ENCODE data around the gene SLC9A9.

Gene SLC9A9

DNA sequence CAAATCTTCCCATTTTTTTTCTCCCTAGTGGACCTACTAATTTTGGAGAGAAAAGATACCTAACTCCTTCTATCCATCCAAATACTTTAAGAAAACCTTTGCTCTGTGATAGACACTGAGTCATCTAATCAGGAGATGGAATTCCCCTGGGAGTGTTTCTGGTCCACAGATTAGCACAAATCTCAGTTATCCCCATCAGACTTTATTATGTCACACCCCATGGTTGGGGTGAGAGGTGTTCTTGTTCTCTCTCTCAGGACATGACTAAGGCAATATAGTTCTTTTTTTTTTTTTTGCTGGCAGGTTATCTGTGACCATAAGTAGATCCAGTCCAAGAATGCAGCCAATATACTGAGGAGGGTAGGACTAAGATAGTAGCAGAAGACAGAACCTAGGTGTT, 15.8 kb downstream of the SLC9A9 start:
- no peak overlapping the region; a peak in 3 of 22 replicates for H3K27ac ChIP-seq
- no peak overlapping the region for H3K4me3 ChIP-seq

DNA sequence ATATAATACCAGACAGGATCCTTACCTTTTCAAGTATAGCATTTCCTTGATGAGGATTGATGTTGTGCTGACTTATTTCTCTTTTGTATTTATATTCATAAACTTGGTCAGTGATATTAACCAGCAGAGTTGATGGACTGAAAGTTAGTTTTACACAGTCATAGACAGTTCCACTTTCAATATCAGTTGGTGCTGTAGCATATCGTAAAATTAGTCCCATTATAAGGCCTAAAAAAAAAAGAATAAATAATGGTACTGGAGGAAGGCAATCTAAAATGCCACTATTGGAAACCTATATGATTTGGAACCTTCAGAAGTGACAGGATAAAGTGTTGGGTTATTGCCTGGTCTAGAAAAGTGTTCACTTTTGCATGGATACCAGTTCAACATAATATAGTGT, 16.3 kb downstream of the SLC9A9 start:
- Histone ChIP-seq H3K9me3 (replicated peaks in 1 of 11) (peaks cover 0 to 7% (median 0%) of the 10 kb centered on the region in 11 experiments; a peak in 1 of 22 replicates), H3K27ac (peak overlapping the region in 1 of 11 experiments; percentile 73; a peak in 5 of 22 replicates), H3K9ac (no peak overlapping the region), H3K4me1 (peaks cover 7 to 98% (median 11%) of the 10 kb centered on the region in 10 experiments; a peak in 18 of 20 replicates), H3K4me2 (peak overlapping the region in 4 of 11 experiments; percentile 74 to 86 (median 77); a peak in 7 of 22 replicates), H3K27me3 (no peaks in the 10 kb centered on the region), H4K20me1 (peaks cover 0 to 4% (median 0%) of the 10 kb centered on the region in 11 experiments; a peak in 2 of 22 replicates), H3K36me3 (peaks cover 0 to 27% (median 0%) of the 10 kb centered on the region in 11 experiments; a peak in 4 of 22 replicates), H3K4me3 (0 out of 20 replicates have a peak overlapping the region, but pooled peaks of 1 of the 10 experiments have one; percentile 30)
- TF ChIP-seq Cebpa-rat (IDR thresholded peaks at IDR 0.05) = no peak

More for the DNA sequence above, 15.8 kb downstream of the SLC9A9 start:
- TF ChIP-seq Cebpa-rat (IDR thresholded peaks at IDR 0.05) = no peak
- Histone ChIP-seq H4K20me1 (peaks cover 0 to 4% (median 0%) of the 10 kb centered on the region in 11 experiments; a peak in 2 of 22 replicates), H3K4me1 (peaks cover 7 to 98% (median 11%) of the 10 kb centered on the region in 10 experiments; a peak in 18 of 20 replicates), H3K27me3 (no peaks in the 10 kb centered on the region), H3K36me3 (peaks cover 0 to 29% (median 0%) of the 10 kb centered on the region in 11 experiments; a peak in 4 of 22 replicates), H3K9ac (no peak overlapping the region), H3K4me2 (peak overlapping the region in 4 of 11 experiments; percentile 74 to 86 (median 77); a peak in 6 of 22 replicates), H3K9me3 (replicated peaks in 1 of 11) (peaks cover 0 to 5% (median 0%) of the 10 kb centered on the region in 11 experiments; a peak in 1 of 22 replicates)

DNA sequence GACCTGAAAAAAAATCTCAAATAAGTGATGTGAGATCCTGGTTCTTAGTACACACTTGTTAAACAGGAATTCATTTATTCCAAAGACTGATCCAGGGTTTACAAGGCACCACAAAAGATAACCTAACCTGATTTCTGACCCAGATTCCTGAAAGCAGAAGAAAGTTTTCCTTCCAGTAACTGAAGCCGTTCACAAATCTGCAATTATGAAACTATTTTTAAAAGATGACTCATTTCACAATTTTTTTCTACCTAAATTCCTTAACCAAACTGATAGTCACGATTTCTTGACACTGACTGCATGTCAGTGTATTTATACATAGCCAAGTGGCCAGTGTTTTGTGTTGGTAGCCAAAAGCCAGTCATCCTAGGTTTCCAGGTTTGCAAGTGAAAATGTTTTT, 17.1 kb downstream of the SLC9A9 start:
- H3K27ac ChIP-seq = peak overlapping the region in 4 of 11 experiments; percentile 53 to 74 (median 70); a peak in 7 of 22 replicates
- peaks cover 0 to 4% (median 0%) of the 10 kb centered on the region in 11 experiments; a peak in 2 of 22 replicates for H4K20me1 ChIP-seq
- peak overlapping the region in 1 of 10 experiments; percentile 30; a peak in 2 of 20 replicates for H3K4me3 ChIP-seq
- H3K27me3 ChIP-seq = no peaks in the 10 kb centered on the region
- no peak for TF ChIP-seq Cebpa-rat (IDR thresholded peaks at IDR 0.05)
- H3K4me1 ChIP-seq = peaks cover 13 to 99% (median 17%) of the 10 kb centered on the region in 10 experiments
- peak overlapping the region in 4 of 11 experiments; percentile 38 to 59 (median 44); a peak in 6 of 22 replicates for H3K9ac ChIP-seq
- peaks cover 0 to 7% (median 0%) of the 10 kb centered on the region in 11 experiments; a peak in 7 of 22 replicates for H3K9me3 ChIP-seq (replicated peaks in 1 of 11)
- H3K4me2 ChIP-seq = peak overlapping the region in 10 of 11 experiments; percentile 7 to 86 (median 59); a peak in 18 of 22 replicates
- H3K36me3 ChIP-seq = peaks cover 0 to 27% (median 0%) of the 10 kb centered on the region in 11 experiments; a peak in 4 of 22 replicates

DNA sequence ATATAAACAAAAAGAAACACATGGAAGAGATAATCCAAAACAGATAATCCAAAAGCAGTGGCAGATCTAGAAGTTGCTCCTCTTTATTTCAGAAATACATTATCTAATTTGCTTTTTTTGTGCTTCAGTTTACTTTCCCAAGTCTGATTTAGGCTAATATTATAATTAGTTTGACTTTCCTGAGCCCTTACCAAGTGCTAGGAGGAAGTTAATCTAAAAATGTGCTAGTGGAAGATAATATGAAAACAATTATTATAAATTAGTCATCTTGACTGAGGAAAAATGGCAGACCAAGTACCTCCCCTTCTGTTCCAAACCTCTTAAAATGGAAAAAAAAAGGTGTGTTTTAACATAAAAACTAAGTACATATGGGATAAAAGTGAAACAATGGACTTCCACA, 17.5 kb downstream of the SLC9A9 start:
- peak overlapping the region in 10 of 11 experiments; percentile 7 to 86 (median 59); a peak in 18 of 22 replicates for H3K4me2 ChIP-seq
- peak overlapping the region in 4 of 11 experiments; percentile 38 to 59 (median 44); a peak in 5 of 22 replicates for H3K9ac ChIP-seq
- H3K4me1 ChIP-seq = peaks cover 17 to 98% (median 21%) of the 10 kb centered on the region in 10 experiments

DNA sequence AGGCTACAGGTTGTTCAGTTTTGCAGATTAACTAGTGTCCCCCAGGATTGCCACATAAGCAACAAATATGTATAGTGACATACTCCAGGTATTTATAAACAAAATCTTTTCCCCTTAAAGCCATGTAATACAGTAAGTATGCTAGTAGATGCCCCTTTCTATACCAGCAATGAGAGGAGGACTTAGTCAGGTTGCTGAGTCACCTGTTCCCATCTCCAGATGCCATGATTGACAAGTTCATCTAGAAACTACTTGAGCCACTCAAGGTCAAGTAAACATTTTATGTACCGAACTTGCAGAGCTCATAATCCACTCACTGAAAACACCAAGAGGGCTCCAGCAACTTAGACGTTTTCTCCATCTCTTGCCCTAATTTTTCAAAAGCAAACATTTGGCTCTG, 18.2 kb downstream of the SLC9A9 start:
- TF ChIP-seq Cebpa-rat (IDR thresholded peaks at IDR 0.05) = no peak
- Histone ChIP-seq H3K4me3 (no peak overlapping the region), H3K4me1 (peaks cover 24 to 98% (median 28%) of the 10 kb centered on the region in 10 experiments)

More for the DNA sequence above, 17.5 kb downstream of the SLC9A9 start:
- H3K27ac ChIP-seq = peak overlapping the region in 4 of 11 experiments; percentile 53 to 74 (median 70); a peak in 7 of 22 replicates
- H3K27me3 ChIP-seq = no peaks in the 10 kb centered on the region
- H4K20me1 ChIP-seq = peaks cover 0 to 3% (median 0%) of the 10 kb centered on the region in 11 experiments; a peak in 2 of 22 replicates
- peak overlapping the region in 1 of 10 experiments; percentile 30; a peak in 1 of 20 replicates for H3K4me3 ChIP-seq
- no peak for TF ChIP-seq Cebpa-rat (IDR thresholded peaks at IDR 0.05)
- H3K9me3 ChIP-seq (replicated peaks in 1 of 11) = peaks cover 0 to 10% (median 4%) of the 10 kb centered on the region in 11 experiments; a peak in 10 of 22 replicates
- peaks cover 0 to 27% (median 0%) of the 10 kb centered on the region in 11 experiments; a peak in 4 of 22 replicates for H3K36me3 ChIP-seq

DNA sequence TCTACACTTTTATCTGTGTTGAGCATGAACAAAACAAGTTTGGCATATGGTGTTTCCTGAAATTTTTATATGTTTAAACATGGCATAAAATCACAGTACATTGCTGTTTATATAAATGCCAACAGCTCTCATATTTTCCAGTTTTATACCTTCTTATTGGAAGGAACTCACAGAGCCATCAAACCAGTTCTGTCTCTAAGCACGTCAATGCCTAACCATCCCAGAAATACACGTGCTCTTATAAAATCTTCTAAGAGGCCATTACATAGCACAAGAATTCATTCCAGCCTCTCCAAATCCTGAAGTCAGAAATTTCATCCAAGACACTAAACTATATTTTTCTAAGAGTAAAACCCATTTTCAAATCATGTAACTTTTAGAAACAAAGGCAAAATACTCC, 20.8 kb downstream of the SLC9A9 start:
- Histone ChIP-seq H4K20me1 (no peaks in the 10 kb centered on the region), H3K36me3 (peaks cover 0 to 19% (median 0%) of the 10 kb centered on the region in 11 experiments; a peak in 3 of 22 replicates), H3K4me3 (no peak overlapping the region), H3K27ac (peak overlapping the region in 3 of 11 experiments; percentile 65 to 78 (median 74); a peak in 4 of 22 replicates), H3K4me1 (peaks cover 44 to 97% (median 50%) of the 10 kb centered on the region in 10 experiments), H3K4me2 (peak overlapping the region in 3 of 11 experiments; percentile 85 to 93 (median 89); a peak in 5 of 22 replicates), H3K9ac (no peak overlapping the region), H3K27me3 (no peaks in the 10 kb centered on the region), H3K9me3 (replicated peaks in 1 of 11) (peaks cover 0 to 21% (median 14%) of the 10 kb centered on the region in 11 experiments; a peak in 12 of 22 replicates)
- no peak for TF ChIP-seq Cebpa-rat (IDR thresholded peaks at IDR 0.05)

More for the DNA sequence above, 18.2 kb downstream of the SLC9A9 start:
- Histone ChIP-seq H4K20me1 (no peaks in the 10 kb centered on the region; a peak in 1 of 22 replicates), H3K36me3 (peaks cover 0 to 27% (median 0%) of the 10 kb centered on the region in 11 experiments; a peak in 4 of 22 replicates), H3K27ac (peak overlapping the region in 2 of 11 experiments; percentile 73 to 74; a peak in 3 of 22 replicates), H3K4me2 (peak overlapping the region in 3 of 11 experiments; percentile 74 to 86 (median 78); a peak in 6 of 22 replicates), H3K9ac (no peak overlapping the region), H3K9me3 (replicated peaks in 1 of 11) (peaks cover 0 to 14% (median 8%) of the 10 kb centered on the region in 11 experiments; a peak in 10 of 22 replicates), H3K27me3 (no peaks in the 10 kb centered on the region)

DNA sequence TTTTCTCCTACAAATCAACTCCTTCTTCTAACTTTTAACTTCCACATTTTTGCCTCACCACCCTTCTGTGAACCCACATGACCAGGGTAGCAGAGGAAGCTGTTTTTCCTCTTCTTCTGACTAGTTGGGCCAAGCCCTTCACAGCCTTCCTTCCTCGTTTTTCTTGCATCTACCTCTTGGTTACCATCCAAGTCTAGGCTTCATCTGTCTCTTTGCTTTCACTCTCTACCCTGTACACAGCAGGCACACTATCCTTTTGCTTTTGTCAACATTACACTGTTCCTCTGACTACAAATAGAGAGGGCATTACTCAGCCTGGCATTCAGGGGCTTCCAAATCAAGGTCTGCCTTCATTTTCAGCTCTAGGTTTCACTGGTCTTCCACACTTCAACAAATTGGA, 22.0 kb downstream of the SLC9A9 start:
- TF ChIP-seq Cebpa-rat (IDR thresholded peaks at IDR 0.05) = no peak
- peaks cover 53 to 97% (median 57%) of the 10 kb centered on the region in 10 experiments for H3K4me1 ChIP-seq
- H4K20me1 ChIP-seq = no peaks in the 10 kb centered on the region
- peaks cover 0 to 19% (median 0%) of the 10 kb centered on the region in 11 experiments; a peak in 3 of 22 replicates for H3K36me3 ChIP-seq
- H3K4me3 ChIP-seq = peak overlapping the region in 4 of 10 experiments; percentile 9 to 31 (median 22); a peak in 2 of 20 replicates
- no peaks in the 10 kb centered on the region for H3K27me3 ChIP-seq
- H3K27ac ChIP-seq = peak overlapping the region in 9 of 11 experiments; percentile 21 to 78 (median 53); a peak in 13 of 22 replicates
- peaks cover 0 to 21% (median 14%) of the 10 kb centered on the region in 11 experiments; a peak in 12 of 22 replicates for H3K9me3 ChIP-seq (replicated peaks in 1 of 11)
- peak overlapping the region in 4 of 11 experiments; percentile 16 to 62 (median 55); a peak in 4 of 22 replicates for H3K9ac ChIP-seq
- H3K4me2 ChIP-seq = peak overlapping the region; percentile 50 to 93 (median 66)

DNA sequence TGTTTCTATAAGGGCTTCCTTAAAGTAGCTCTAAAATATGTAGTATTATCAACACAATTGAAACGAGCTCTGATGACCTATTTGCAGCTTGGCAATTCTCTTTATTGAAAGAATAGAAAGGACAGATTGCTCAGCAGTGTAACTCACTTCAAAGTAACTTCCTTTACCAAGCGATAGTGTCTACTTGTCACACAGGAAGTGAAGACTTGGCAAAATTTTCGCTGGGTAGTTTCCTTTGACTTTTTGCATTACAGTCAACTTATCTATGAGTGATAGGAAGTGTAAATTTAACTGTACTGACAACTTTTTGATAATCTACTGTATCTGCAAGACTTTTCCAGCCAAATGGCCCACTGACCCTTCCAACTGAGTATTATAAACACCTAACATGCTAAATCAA, 22.8 kb downstream of the SLC9A9 start:
- peak overlapping the region in 10 of 11 experiments; percentile 21 to 78 (median 52); a peak in 15 of 22 replicates for H3K27ac ChIP-seq
- peaks cover 0 to 19% (median 0%) of the 10 kb centered on the region in 11 experiments; a peak in 3 of 22 replicates for H3K36me3 ChIP-seq
- no peak for TF ChIP-seq Cebpa-rat (IDR thresholded peaks at IDR 0.05)
- peak overlapping the region; percentile 50 to 93 (median 66) for H3K4me2 ChIP-seq
- H3K4me3 ChIP-seq = peak overlapping the region in 5 of 10 experiments; percentile 9 to 32 (median 27); a peak in 2 of 20 replicates
- H3K27me3 ChIP-seq = no peaks in the 10 kb centered on the region
- H3K9me3 ChIP-seq (replicated peaks in 1 of 11) = peaks cover 0 to 21% (median 14%) of the 10 kb centered on the region in 11 experiments; a peak in 12 of 22 replicates
- H3K4me1 ChIP-seq = peaks cover 56 to 97% (median 58%) of the 10 kb centered on the region in 10 experiments
- H4K20me1 ChIP-seq = no peaks in the 10 kb centered on the region
- peak overlapping the region in 4 of 11 experiments; percentile 16 to 62 (median 55); a peak in 4 of 22 replicates for H3K9ac ChIP-seq

Measured in BLaER1 treated with 17β-estradiol and CSF1 and Interleukin-3, amounts not matched to agents 10 nM and 100 nM (cell line).